ENCODE data around the gene DUOXA1.

DNA sequence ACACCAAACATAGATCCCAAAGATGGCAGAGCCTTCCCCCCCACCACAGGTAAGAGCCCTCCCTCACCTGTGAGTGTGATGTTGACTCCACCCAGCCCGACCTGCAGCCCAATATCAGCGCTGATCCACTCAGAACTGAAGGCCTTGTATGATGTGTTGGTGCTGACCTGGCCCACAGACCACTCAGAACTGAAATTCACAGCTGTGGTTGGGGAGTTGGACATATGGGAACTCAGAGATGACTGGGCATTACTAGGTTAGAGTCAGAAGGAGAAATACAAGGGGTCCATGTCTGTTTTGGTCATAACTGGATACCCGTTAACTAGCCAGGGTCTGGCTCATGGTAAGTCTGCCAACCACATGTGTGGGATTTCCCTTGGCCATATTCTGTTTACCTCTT, 8.7 kb downstream of the DUOXA1 start:
- TF ChIP-seq POLR2AphosphoS5 (IDR thresholded peaks at IDR 0.05; ENCODE audit: borderline replicate concordance, low read depth, low read length) (no peak), EZH2 (IDR thresholded peaks at IDR 0.05) (no peak)
